DLD1 (cell line): ENCODE results near the gene OTOA.
"Not testable (repeated sequence)": the region's sequence is repeated elsewhere in the genome, so short reads cannot be mapped to it uniquely, and the experiment has no call there.

ENCODE experiments used
- in situ Hi-C: cut with HindIII; loops from 2 replicates; pipeline ENCODE4 v1.10.0; 2017; ENCODE audit warnings: low sequenced_read_pairs

Gene OTOA

DNA sequence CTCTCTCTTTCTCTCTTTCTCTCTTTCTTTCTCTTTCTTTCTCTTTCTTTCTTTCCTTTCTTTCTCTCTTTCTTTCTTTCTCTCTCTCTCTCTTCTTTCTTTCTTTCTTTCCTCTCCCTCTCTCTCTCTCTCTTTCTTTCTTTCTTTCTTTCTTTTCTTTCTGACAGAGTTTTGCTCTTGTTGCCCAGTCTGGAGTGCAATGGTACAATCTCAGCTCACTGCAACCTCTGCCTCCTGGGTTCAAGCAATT is 50.5 kb downstream of the OTOA start:
- in situ Hi-C loops, result not testable (repeated sequence)

DNA sequence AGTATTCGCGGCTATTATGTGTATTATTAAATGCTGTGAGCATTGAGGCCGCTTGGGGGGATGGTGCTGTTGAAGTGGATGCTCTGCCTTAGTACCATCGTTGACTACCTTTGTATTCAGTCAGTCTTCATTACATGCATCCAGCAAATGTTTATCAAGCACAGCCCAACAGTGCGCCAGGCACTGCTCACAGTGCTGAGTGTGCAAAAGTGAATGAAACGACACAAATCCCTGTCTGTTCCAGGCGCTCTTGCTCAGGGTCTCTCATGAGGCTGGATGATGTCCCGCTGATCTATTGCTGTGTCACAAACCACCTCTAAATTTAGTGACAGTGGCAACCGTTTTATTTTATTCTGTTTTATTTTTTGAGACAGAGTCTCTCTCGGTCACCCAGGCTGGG is 53.8 kb downstream of the OTOA start:
- in situ Hi-C loops, result no loop called here

DNA sequence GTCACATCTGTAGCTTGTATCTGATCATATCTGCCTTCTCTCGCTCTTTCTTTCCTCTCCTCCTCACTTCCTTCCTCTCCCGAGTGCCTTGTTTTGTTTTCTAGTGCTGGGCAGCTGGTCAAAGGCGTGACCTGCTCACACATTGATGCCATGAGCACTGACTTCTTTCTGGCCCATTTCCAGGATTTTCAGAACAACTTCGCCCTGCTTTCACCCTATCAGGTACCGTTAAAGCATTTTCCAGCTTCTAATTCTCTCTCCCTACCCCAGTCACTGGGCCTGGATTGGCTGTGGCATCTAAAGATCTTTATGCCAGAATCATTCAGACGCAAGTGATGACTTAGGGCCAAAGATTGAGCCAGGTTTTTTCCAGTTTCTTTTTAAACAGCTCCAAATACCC is 55.5 kb downstream of the OTOA start:
- in situ Hi-C loops, result no loop called here

DNA sequence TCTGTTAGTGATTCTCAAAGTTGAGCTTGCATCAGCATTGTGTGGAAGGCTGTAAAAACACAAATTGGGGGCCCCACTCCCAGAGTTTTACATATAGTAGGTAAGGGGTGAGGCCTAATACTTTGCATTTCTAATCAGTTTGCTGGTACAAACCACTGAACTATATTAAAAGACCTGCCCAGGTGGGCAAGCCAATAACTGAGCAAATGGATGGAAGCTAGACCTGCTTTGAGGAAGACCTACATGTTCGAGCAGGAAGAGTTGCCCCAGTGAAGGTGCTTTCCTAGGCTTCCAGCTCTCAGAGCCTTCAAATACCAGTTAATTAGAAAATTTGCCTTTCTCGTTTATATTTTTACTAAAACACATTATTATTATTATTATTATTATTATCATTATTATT is 56.8 kb downstream of the OTOA start:
- in situ Hi-C loops, result no loop called here

DNA sequence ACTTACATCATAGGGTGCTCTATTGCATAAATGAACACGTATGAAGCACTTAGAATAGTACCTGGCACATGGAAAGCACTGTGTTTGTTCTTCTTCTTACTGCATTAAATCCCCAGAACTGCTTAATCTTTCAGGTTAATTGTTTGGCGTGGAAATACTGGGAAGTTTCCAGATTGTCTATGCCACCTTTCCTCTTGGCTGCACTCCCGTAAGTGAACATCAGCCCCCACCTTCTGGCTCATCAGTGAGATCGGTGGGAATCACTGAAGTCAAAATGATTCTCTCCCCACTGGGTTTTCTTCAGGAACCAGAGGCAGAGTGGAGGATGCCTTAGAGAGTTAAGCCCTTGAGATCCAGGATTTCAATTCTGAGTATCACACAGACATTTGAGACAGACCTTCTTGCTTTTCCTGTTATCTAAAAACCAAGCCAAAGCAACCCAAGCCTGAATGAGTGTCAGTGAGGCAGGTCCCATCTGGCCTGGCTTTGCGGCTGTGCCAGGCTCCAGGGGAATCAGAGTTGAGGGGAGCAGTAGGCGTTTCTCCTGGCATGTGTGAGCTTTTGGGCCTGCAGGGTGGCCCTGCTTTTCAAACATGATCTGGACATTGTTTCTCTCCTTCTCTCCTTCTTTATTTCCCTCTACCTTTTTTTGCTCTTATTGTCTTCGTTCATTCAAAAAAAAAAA is 59.1 kb downstream of the OTOA start:
- in situ Hi-C loops, result no loop called here

DNA sequence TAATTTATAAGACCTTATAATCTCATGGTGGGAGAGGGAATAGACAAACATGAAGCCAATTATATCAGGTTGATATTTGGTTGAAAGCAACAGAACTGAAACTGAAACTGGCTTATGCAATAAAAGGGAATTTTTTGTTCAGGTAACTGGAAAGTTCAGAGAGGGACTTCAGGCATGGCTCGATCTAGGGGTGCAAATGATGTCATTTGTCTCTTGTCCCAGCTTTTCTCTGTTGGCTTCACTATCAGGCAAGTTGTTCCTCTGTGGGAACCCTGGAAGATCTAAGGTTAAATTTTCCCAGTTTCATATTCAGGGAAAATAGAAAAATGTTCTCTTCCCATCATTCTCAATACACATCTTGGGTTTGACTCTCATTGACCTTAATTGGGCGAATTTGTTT is 59.8 kb downstream of the OTOA start:
- in situ Hi-C loops, result no loop called here

DNA sequence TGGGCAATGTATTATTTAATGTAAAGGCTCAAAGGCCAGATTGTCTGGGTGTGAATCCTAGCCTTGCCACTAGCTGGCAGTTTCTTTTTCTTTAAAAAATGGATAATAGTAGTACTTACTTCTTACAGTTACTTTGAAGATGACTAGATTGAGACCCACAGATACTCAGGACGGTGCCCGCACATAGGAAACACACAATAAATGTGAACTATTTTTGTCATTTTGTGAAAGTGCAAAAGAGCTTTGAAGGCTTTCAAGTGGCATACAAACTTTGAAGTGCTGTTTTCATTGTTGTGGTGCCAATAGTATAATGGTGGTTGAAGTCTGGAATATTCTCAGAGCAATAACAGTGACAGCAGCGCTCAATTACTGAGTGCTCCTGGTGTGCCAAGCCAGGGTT is 63.6 kb downstream of the OTOA start:
- in situ Hi-C loops, result no loop called here

DNA sequence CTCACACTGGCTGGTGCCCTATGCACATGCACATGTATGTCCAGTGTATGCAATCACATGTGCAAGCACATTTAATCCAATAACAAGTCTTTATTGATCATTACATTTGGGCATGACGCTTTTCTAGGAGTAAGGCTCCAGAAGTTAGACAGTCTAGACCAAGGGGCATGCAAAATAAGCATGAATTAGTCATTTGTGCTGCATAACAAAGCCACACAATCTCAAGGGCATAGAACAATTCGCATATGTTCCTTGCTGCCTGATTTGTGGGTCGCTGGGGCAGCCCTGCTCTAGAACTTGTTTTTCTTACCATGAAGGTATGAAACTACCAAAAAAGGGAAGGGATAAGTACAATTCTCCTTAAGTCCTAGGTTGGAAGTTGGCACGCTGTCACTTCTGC is 67.5 kb downstream of the OTOA start:
- in situ Hi-C loops, result not testable (repeated sequence)

DNA sequence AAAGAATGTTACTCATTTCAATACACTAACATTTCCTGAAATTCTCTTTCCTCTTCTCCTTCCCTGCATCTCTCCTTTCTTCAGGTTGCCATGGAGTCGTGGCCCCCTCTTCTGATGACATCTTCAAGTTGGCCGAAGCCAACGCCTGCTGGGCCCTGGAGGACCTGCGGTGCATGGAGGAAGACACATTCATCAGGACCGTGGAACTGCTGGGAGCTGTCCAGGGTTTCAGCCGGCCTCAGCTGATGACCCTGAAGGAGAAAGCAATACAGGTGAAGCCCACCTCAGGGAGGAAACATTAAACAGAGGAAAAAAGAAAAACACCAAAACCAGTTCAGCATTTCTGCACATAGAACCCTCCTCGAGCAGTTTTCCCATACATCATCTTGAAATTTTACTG is 76.9 kb downstream of the OTOA start:
- in situ Hi-C loops, result not testable (repeated sequence)

DNA sequence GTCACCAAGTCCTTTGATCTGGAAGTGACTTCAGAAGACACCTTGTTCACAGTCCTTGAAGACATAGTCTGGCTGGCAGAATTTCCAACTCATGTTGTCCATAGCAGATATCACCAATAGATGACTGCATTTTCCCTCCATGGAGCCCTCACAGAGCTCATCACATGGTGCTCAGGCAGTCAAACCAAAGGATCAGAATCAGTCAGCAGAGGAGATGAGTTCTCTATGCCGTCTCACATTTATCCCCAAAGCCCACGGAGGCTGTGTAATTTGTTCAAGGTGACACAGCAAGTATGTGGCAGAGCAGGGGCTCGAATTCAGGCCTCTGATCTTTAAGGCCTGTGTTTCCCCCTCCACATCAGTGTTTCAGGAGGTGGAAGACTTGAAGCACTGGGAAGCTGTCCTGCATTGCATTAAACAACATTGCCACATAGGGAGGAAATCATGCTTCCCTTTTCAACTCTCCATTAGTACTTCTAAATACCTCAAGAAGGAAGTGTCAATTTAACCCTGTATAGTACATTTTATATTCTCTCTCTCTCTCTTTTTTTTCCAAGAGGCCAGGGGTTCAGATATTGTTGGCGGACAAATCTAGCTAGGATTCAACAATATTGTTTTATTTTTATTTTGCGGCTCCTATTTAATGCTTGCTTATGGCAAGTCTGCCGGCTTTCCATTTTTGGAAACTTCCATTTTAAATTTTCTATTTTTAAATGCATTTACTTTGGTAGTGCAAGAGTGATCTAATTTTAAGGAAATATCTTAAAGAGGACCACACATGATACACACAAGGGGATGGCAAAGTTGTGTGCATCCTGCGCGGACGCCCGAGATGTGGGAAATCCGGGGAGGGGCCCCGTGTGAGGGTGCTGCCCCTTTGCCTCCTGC is 92.7 kb downstream of the OTOA start:
- in situ Hi-C loops, result not testable (repeated sequence)

DNA sequence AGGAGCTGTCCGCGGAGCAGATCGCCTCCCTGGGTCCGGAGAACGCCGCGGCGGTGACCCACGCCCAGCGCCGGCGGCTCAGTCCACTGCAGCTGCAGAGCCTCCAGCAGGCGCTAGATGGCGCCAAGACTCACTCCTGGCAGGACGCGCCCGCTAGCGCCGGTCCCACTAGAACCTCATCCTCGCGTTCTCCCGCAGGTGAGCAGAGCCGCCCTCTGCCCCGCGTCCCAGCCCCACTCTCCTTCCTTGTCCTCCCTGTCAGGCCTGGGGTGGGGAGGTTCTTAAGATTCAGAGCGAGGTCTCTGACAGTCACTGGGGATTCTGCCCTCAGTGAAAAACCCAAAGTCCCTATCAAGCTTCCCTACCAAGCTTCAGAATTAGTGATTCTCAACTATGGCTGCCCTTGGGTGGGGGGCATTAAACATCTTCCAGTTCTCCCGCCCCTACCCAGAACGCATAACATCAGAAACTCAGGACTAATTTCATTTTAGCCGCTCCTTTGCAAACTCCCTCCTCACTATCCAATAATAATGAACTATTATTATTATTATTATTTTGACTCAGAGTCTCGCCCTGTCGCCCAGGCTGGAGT is 93.4 kb downstream of the OTOA start:
- in situ Hi-C loops, result not testable (repeated sequence)

DNA sequence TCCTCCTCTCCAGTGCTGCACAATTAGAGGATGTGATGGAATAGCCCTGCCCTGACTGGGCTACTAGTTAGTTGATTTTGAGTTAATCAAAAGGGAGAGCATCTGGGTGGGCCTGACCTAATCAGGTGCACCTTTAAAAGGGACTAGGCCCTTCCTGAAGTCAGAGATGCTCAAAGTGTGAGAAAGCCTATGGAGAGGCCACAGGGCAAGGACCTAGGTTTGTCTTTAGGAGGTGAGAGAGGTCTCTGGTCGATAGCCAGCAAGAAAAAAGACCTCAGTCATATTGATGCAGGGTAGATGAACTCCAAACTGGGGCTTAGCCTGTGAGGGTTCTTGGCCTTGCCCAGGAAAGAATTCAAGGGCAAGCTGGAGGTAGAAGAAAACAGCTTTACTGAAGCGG is 104.5 kb downstream of the OTOA start:
- in situ Hi-C loops, result not testable (repeated sequence)

DNA sequence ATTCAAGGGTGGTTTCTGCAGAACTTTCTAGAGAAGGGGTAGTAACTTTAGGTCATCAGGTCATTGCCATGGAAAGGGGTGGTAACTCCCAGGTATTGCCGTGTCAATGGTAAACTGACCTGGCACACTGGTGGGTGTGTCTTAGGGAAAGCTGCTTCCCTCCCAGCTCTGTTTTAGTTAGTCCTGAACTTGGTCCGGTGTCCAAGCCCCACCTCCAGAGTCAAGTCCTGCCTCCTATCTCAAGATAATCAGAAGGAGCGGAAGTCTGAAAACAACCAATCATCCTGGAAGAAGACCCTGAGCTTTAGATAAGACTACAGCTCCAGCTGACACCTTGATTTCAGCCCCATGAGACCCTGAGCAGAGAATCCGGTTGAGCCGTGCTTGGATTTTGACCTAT is 105.0 kb downstream of the OTOA start:
- in situ Hi-C loops, result not testable (repeated sequence)

DNA sequence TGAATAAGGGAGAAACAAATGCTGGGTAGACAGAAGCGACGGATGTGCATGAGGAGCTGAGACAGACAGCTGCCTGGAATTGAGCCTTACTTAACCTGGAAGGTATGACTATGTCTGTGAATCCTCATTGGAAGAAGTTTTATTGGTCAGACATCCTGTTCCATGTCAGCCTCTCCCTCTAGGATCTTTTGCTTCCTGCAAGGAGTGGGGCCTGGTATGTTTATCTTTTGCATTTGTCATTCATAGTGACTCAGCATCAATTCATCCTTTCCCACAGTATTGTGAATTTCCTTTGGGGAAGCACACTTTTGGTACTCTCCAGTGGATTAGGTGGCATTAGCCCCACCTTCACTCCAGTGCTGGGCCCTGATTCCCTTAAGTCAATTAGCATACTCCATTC is 105.5 kb downstream of the OTOA start:
- in situ Hi-C loops, result not testable (repeated sequence)

DNA sequence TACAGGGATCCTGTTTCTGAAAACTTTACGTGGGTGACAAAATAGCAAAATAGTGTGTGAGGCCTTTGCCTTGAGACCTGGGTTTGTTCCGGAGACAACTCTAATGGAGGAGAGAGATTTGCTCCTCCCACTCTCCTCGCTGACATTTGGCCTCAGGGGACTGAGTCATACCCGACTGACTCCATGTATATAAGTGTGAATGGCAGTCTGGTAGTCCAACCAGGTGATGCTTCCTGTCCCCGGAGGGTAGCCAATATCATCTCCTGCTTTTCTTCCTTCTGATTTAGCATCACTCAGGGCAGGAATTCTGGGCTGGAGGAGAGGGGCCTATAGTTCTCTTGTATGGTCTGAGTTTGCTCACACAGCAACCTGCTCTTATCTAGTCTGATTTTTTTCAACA is 106.8 kb downstream of the OTOA start:
- in situ Hi-C loops, result not testable (repeated sequence)

DNA sequence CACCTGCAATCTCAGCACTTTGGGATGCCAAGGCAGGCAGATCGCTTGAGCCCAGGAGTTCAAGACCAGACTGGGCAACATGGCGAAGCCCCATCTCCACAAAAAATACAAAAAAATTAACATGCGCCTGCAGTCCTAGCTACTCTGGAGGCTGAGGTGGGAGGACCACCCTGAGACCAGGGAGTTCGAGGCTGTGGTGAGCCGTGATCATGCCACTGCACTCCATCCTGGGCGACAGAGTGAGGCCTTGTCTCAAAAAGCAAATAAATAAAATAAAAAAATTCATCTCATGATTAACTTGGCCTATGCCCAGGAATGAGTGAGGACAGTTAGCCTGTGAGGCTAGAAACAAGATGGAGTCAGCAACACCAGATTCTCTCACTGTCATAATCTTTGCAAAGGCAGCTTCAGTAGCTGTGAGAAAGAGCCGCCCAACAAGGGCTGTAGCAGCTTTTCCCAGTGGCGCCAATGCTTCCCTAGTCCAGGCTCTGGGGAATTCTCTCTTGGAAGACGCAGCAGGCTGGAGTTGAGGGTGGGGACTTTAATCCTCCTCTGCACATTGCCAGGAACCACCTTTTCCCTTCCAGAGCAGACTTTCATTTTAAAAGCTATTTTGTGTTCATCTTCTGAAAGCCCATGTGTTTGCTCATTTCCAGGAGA is 108.9 kb downstream of the OTOA start:
- in situ Hi-C loops, result not testable (repeated sequence)

DNA sequence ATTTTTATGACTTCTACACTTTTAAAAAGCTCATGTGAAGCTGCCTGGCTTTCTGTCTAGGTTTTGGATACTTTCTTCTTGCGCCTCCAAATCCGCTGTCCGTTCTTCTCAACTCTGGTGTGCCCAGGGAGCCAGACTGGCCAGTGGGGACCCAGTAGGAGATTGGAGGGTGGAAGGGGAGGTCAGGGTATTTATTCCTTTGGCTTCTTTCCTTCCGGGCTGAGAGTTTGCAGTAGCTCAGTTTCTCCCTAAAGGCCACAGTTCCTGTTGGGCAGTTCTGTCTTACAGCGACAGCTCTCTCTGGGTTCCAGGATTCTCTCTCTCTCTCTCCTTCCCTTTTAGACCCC is 109.4 kb downstream of the OTOA start:
- in situ Hi-C loops, result not testable (repeated sequence)

DNA sequence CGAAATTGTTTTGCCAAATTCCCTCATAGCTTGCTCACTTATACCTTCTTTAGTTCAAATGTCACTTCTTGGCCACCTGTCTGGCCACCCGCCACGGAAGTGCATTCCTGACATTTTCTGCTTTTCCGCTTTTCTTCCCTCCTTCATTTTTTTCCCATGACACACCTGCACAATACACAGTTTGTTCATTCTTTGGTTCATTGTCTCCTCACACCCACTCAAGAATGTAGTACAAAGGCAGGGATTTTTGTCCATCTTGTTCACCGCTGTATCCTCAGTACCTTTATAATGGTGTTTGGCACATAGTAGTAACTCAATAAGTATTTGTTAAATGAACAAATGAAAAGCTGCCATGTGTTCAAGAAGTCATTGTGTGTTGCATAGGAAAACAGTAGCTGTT is 116.8 kb downstream of the OTOA start:
- in situ Hi-C loops, result not testable (repeated sequence)

DNA sequence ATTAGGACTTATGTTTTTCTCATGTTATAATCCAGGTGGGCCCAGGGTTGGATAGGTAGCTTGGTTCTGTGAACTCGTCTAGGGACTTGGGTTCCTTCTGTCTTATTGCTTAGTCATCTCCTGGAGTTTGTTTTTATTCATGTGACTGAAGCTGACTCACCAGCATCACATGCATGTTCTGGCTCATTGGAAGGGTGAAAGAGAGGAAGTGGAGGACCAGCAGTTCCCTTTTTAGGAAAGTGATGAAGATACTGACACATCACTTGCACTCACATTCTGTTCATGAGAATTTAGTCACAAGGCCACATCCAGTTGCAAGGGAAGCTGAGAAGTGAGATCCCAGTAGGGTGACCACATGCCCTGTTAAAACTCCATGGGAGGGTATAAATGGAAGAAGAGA is 126.7 kb downstream of the OTOA start:
- in situ Hi-C loops, result not testable (repeated sequence)

DNA sequence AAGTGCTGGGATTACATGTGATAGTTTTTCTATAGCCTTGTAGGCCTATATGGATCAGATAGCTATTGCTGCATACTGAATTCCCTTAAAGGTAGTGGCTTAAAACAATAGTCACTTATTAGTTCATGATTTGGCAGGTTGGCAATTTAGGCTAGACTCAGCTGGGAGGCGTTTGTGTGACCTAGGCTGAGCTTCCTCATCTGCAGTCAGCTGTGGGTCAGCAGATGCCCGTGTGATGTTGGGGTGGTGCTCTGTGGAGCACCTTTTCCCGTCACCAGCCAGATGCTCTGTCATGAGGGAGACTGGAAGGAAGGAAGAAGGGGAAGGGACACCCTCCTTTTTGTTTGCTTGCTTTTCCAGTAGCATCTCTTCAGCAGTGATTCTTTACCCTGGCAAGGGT is 129.5 kb downstream of the OTOA start:
- in situ Hi-C loops, result not testable (repeated sequence)

DNA sequence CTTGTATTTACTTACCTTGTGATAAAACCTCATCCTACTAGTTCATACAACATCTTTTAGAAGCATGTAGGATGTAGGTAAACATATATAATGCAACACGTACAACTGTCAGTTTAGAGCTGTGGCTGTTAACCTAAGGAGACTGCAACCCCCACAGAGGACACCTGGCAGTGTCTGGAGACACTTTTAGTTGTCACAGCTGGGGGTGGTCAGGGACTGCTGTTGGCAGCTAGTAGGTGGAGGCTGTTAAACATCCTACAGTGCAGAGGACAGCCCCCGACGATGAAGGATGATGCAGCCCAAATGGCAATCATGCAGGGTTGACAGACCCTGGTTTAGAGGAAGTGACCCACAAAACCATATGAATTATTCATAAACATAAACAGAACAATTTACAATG is 134.8 kb downstream of the OTOA start:
- in situ Hi-C loops, result not testable (repeated sequence)
